Ovary (tissue), 9 donors: ENCODE results near the gene DHX8. TPM values are rescaled to one million over a fixed set of nuclear protein-coding genes. Genes with fewer than 3 reads are reported as not detected.
A peak's percentile ranks its signal among the peaks of the same experiment; 100 is the strongest.
"Not testable (repeated sequence)": the region's sequence is repeated elsewhere in the genome, so short reads cannot be mapped to it uniquely, and the experiment has no call there.

Experiments
- DNase-seq, 5 donors: peaks; one replicate each; pipeline ENCODE4 v3.0.0-alpha.2; 2019 to 2020
- H3K27ac ChIP-seq, 2 donors: fragments of 200-600 bp; one replicate each; pipeline versions ENCODE4 v1.5.1 to v1.8.0; 2019 to 2022
- H3K27me3 ChIP-seq: fragments of 200-600 bp; one replicate; pipeline ENCODE4 v1.8.0; 2022
- H3K36me3 ChIP-seq: fragments of 200-600 bp; sonication (generic); one replicate; pipeline ENCODE4 v1.5.1; 2019
- H3K4me1 ChIP-seq: one replicate; pipeline ENCODE4 v1.8.1; 2013; ENCODE audit warnings: mild to moderate bottlenecking, moderate library complexity; ENCODE audit not compliant: insufficient read depth
- H3K4me3 ChIP-seq: fragments of 200-600 bp; sonication (generic); one replicate; pipeline ENCODE4 v1.5.1; 2017
- H3K9me3 ChIP-seq, 2 donors: fragments of 200-600 bp in 1 of 2; sonication (generic) in 1 of 2; one replicate each; pipeline versions ENCODE4 v1.5.1 to v1.8.1; 2013 to 2019; ENCODE audit warnings: mild to moderate bottlenecking in 1 of 2, moderate library complexity in 1 of 2
- EP300 ChIP-seq: sonication (generic); formaldehyde crosslinking; IDR thresholded peaks from one replicate; pipeline ENCODE4 v1.6.1; 2017; ENCODE audit warnings: antibody characterized with exemption
- POLR2A ChIP-seq: fragments of 450-650 bp; IDR thresholded peaks from one replicate; pipeline ENCODE4 v1.6.1; 2017; ENCODE audit warnings: antibody characterized with exemption, mild to moderate bottlenecking, moderate library complexity
- WGBS, 3 donors: extraction: QIAGEN DNeasy Blood & Tissue Kit in 1 of 3; methylation state at CpG; one replicate each; pipeline versions ENCODE4 v1.1.5 to v1.1.7; 2013 to 2017; 5-methylcytosine and 5-hydroxymethylcytosine counted together
- intact Hi-C, 4 donors: fragments of 100-400 bp; cut with DNase I; formaldehyde crosslinking; loops; one replicate each; pipeline versions ENCODE4 v1.11.0 to v1.15.1; 2022 to 2023
- polyA plus RNA-seq, 2 donors: library from polyadenylated mRNA; stranded (reverse); fragments of 200-250 nt in 1 of 2; fragments of 350-450 nt in 1 of 2; fragmentation: Illumina TruSeq in 1 of 2; extraction: RNeasy Lipid Tissue Mini Kit (QIAGEN cat#74804) in 1 of 2; gene quantifications; one replicate each; pipeline ENCODE4 v1.2.3, GENCODE V29; 2013 to 2014
- total RNA-seq, 7 donors: library from RNA; depleted of rRNA in 2 of 7; stranded (reverse); fragments of >200 nt in 2 of 7; fragmentation: NEBNext Ultra II Directional in 3 of 7; extraction: Animal tissue kit (Norgen Biotek cat#: 25700) in 3 of 7; gene quantifications; one replicate each; pipeline versions ENCODE4 v1.1.0 to v1.2.4, GENCODE V29; 2016 to 2023
- TF ChIP-seq, protein P1 (sequence below), 3 donors: fragments of 450-650 bp in 2 of 3; fragments of 200-600 bp in 1 of 3; IDR thresholded peaks; one replicate each; pipeline versions ENCODE4 v1.5.1 to v1.8.0; 2016 to 2022; ENCODE audit warnings: antibody characterized with exemption in 3 of 3, mild to moderate bottlenecking in 1 of 3
- donor health status: DM: no; HTN: no; CAD: no; lungs with moderate emphysema.
- donor health status: DM: no; HTN: no; CAD: no.
- donor health status: Bipolar disorder and iron deficiency.
- donor health status: DM: yes; HTN: yes; CAD: no.
- donor health status: DM: no; HTN: no; CAD: no.
- donor health status: DM: yes; HTN: yes; CAD: no.

DHX8 gene
- total and polyA plus RNA-seq, 9 donors, result 14.6 to 55.1 (median 37.1) TPM

DNA sequence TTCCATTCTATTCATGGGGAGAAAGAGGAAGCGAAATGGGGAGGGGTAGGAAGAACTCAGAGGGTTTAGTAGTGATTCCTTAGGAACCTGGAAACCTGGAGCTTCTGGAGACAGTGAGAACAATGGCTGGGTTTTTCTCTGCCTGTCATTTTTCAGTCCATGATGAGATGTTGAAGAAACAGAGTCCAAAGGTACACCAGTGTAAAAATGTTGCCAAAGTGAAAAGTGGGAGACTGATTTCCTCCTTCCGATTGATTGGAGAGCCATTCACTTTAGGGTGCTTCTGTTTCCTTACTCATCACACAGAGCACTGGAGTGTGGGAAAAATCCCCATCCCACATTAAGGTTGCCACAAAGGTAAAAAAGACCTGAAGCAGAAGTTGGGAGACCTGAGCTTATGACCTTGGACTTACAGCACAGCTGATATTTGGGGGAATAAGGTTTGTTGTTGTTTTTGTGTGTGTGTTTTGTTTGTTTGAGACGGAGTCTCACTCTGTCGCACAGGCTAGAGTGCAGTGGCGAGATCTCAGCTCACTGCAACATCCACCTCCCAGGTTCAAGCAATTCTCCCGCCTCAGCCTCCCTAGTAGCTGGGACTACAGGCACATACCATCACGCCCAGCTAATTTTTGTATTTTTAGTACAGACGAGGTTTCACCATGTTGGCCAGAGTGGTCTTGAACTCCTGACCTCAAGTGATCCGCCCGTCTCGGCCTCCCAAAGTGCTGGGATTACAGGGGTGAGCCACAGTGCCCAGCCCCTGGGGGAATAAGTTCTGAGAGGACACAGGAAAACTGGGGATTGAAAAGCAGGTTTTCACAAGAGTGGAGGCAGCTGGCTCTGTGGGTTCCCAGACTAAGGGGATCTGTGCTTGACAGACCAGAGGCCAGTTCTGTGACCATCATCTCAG is 1.4 kb upstream of the DHX8 start:
- peak in 2 of 5 donors; percentile 41 to 47 for DNase-seq
- no peak overlapping the region for H3K27ac ChIP-seq
- no peaks in the 10 kb centered on the region for H3K27me3 ChIP-seq
- WGBS, 3 donors, result 33 to 54% (median 41%) methylated on average over 11 of the region's 11 CpGs
- TF ChIP-seq, protein P1, sequence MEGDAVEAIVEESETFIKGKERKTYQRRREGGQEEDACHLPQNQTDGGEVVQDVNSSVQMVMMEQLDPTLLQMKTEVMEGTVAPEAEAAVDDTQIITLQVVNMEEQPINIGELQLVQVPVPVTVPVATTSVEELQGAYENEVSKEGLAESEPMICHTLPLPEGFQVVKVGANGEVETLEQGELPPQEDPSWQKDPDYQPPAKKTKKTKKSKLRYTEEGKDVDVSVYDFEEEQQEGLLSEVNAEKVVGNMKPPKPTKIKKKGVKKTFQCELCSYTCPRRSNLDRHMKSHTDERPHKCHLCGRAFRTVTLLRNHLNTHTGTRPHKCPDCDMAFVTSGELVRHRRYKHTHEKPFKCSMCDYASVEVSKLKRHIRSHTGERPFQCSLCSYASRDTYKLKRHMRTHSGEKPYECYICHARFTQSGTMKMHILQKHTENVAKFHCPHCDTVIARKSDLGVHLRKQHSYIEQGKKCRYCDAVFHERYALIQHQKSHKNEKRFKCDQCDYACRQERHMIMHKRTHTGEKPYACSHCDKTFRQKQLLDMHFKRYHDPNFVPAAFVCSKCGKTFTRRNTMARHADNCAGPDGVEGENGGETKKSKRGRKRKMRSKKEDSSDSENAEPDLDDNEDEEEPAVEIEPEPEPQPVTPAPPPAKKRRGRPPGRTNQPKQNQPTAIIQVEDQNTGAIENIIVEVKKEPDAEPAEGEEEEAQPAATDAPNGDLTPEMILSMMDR (IDR thresholded peaks at IDR 0.05), result no peak
- no peak for TF ChIP-seq POLR2A
- TF ChIP-seq EP300, result no peak
- H3K36me3 ChIP-seq, result no peaks in the 10 kb centered on the region
- H3K9me3 ChIP-seq, result no peaks in the 10 kb centered on the region
- intact Hi-C loops, result loop anchor here (1.0 to 2.0 kb wide), 3 partner anchors 88 to 90 kb away; no protein-coding TSS in a partner anchor
- H3K4me3 ChIP-seq, result no peak overlapping the region
- peaks cover 11% of the 10 kb centered on the region for H3K4me1 ChIP-seq

DNA sequence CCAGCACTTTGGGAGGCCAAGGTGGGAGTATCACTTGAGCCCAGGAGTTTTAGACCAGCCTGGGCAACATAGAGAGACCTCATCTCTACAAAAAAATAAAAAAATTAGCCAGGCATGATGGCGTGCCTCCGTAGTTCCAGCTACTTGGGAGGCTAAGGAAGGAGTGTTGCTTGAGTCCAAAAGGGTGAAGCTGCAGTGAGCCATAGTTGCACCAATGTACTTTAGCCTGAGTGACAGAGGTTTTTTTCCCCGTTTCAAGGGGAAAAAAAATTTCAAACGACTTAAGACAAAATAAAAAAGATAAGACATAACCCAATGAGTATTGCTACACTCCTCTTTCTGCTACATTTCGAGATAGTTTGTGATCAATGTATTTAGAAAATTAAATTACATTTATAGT is 6.8 kb downstream of the DHX8 start:
- TF ChIP-seq, protein P1 (IDR thresholded peaks at IDR 0.05), result no peak
- no peak for TF ChIP-seq EP300
- TF ChIP-seq POLR2A, result no peak
- Histone ChIP-seq H3K27ac (no peak overlapping the region), H3K36me3 (no peaks in the 10 kb centered on the region), H3K4me1 (no peaks in the 10 kb centered on the region), H3K9me3 (no peaks in the 10 kb centered on the region), H3K4me3 (no peak overlapping the region), H3K27me3 (no peaks in the 10 kb centered on the region)
- no peak for DNase-seq
- intact Hi-C loops, result loop anchor here in 1 of 4 donors (10.0 kb wide), 1 partner anchor 636 kb away; the partner anchor contains the start of gene AOC3
- 75 to 82% (median 76%) methylated on average over 5 of the region's 5 CpGs for WGBS, 3 donors

DNA sequence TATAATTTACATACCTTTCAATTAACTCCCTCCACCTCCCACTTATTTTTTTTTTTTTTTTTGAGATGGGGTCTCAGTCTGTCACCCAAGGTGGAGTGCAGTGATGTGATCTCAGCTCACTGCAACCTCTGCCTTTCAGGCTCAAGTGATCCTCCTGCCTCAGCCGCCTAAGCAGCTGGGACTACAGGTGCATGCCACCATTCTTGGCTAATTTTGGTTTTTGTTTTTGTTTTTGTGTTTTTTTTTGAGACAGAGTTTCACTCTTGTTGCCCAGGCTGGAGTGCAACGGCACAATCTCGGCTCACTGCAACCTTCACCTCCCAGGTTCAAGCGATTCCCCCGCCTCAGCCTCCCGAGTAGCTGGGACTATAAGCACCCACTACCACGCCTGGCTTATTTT is 25.7 kb downstream of the DHX8 start:
- H3K27me3 ChIP-seq, DNase-seq, intact Hi-C loops, H3K9me3 ChIP-seq, H3K4me3 ChIP-seq, H3K36me3 ChIP-seq, H3K4me1 ChIP-seq, H3K27ac ChIP-seq: not testable (repeated sequence)
- 94 to 96% (median 95%) methylated on average over 7 of the region's 7 CpGs for WGBS, 3 donors

DNA sequence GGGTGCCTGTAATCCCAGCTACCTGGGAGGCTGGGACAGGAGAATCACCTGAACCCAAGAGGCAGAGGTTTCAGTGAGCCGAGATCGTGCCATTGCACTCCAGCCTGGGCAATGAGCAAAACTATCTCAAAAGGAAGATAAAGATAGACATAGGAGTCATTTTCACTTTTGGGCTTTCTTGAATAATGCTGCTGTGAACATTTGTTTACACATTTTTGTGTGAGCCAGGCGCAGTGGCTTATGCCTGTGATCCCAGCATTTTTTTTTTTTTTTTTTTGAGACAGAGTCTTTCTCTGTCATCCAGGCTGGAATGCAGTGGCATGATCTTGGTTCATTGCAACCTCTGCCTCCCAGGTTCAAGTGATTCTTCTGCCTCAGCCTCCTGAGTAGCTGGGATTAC is 27.4 kb downstream of the DHX8 start:
- H3K36me3 ChIP-seq, H3K4me3 ChIP-seq, DNase-seq, H3K27me3 ChIP-seq, H3K27ac ChIP-seq, H3K4me1 ChIP-seq, H3K9me3 ChIP-seq, intact Hi-C loops: not testable (repeated sequence)
- 88 to 97% (median 94%) methylated on average over 3 of the region's 3 CpGs for WGBS, 3 donors

DNA sequence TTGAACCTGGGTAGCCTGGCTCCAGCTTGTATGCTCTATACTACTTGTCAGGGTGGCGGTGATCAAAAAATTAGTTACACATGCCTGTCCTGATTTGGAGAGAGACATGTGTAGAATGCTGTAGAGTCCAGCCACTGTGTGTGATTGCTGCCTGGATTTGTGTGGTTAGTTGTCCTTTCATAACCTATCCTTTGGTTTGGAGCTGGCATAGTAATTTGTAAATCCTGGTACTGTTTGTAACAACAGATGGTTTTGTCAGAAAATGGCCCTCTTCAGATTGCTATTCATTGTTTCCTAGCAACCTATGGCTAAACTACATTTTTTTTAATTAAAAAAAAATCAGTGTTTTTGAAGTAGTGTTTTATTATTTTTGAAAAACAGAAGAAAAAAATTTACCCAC is 31.9 kb downstream of the DHX8 start:
- Histone ChIP-seq H3K36me3 (no peaks in the 10 kb centered on the region), H3K9me3 (no peaks in the 10 kb centered on the region), H3K4me3 (no peak overlapping the region), H3K4me1 (no peaks in the 10 kb centered on the region), H3K27ac (no peak overlapping the region), H3K27me3 (no peaks in the 10 kb centered on the region)
- intact Hi-C loops, result no loop called here
- TF ChIP-seq POLR2A (no peak), EP300 (no peak)
- TF ChIP-seq, protein P1 (IDR thresholded peaks at IDR 0.05), result no peak
- DNase-seq, result no peak
- WGBS, 3 donors, result 96 to 100% (median 98%) methylated on average over 1 of the region's 1 CpG
